Skeletal muscle satellite cell (primary cell): Measurements from ENCODE around the gene SYNPO. TPM values are rescaled to one million over a fixed set of nuclear protein-coding genes. Genes with fewer than 3 reads are reported as not detected.

Experiments
- H3K27me3 ChIP-seq: 2 replicates; pipeline ENCODE4 v1.7.0; 2013; ENCODE audit warnings: low read length; ENCODE audit not compliant: control insufficient read depth, insufficient read depth
- H3K36me3 ChIP-seq: 2 replicates; pipeline ENCODE4 v1.7.0; 2013; ENCODE audit warnings: mild to moderate bottlenecking, control low read depth, low read length; ENCODE audit not compliant: insufficient read depth
- H3K4me1 ChIP-seq: 2 replicates; pipeline ENCODE4 v1.7.0; 2013; ENCODE audit warnings: low read length; ENCODE audit not compliant: control insufficient read depth, insufficient read depth
- H3K4me2 ChIP-seq: 2 replicates; pipeline ENCODE4 v1.7.0; 2013; ENCODE audit warnings: mild to moderate bottlenecking, low read length
- H3K4me3 ChIP-seq: 2 replicates; pipeline ENCODE4 v1.7.0; 2013; ENCODE audit warnings: low read length
- H3K9ac ChIP-seq: 2 replicates; pipeline ENCODE4 v1.7.0; 2013; ENCODE audit warnings: mild to moderate bottlenecking, low read depth, low read length, moderate library complexity
- H3K9me3 ChIP-seq: replicated peaks from 2 replicates; pipeline ENCODE4 v1.7.0; 2013; ENCODE audit warnings: mild to moderate bottlenecking, control low read depth, low read length
- total RNA-seq: library from RNA; depleted of rRNA; stranded (reverse); fragments of >200 nt; gene quantifications from 2 replicates; pipeline ENCODE4 v1.2.3, GENCODE V29; 2012; rRNA removed

SYNPO gene
- 2.3 and 3.3 TPM in 2 replicates for total RNA-seq

DNA sequence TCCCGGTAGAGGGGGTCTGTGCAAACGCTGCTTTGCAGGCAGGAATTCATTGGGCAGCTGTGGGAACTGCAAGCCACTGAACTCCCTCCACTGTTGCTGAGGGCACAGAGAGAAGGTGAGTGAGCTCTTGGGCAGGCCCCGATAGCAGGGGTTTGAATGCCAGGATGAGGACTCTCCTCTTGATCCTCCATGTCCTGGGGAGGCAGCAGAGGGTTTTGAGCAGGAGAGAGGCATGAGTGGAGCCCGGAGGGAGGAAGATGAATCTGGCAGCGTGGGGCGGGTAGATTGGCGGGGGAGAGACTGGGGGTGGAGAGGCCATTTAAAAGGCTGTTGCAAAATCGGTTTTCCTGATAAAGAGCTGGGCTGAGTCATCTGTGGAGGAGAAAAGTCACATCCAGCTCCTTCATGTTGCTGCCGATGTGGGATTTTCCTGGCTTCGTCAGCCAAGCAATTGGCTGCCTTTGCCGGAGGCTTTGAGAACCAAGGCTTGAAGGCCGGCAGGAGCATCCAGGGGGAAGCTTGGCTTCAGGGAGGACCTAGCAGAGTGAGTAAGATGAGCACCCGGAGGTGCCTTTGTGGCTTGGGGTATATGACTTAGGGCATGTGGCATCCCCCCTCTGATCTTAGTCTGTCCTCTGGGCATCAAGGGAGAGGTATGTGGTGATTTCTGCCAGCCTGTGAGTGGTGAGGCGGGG, at the start of gene SYNPO:
Gene SYNPO (plus strand): TSS at position 350 of the 695 bp plus-strand sequence. CDS start 7,616 bp downstream, outside the sequence.
- Histone ChIP-seq H3K4me2 (peak within 1 kb of the TSS; percentile 82), H3K9ac (peak within 1 kb of the TSS; percentile 75), H3K36me3 (no peaks in the 10 kb centered on the region), H3K9me3 (no peaks in the 10 kb centered on the region), H3K27me3 (no peaks in the 10 kb centered on the region), H3K4me3 (peak within 1 kb of the TSS; percentile 69), H3K4me1 (peaks cover 90% of the 10 kb centered on the region)

DNA sequence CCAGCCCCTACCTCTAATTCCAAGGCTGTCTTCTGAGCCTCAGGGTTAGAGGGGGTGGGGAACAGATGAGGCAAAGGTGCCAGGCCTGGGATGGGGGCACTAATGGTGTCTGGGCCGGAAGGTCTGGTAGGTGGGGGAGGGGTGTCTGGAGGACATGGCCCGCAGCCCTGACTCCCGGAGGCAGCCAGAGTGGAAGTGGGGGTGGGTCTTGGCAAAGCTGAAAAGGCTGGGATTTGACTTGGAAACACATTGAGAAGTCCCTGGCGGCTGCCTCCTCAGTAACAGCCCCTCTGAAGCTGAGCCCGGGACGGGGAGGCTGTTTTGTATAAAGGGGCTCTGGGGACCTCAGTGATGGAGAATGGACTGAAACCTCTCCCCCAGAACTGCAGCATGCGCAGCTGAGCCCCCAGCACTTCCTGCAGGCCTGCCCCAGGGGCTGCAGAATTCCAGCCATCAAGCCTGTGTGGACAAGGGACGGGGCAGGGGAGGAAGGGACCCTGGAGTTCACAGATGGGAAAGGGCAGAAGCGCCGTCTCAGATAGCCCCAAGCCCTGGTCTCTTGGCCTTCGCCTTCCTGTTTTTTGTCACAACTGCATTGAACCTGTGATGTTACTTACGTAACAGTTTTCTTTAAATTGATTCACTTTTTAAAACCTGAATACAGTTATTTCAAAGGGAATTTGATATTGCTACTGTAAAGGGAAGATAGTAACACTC, 49.3 kb upstream of the SYNPO start:
- Histone ChIP-seq H3K9me3 (no peaks in the 10 kb centered on the region), H3K4me3 (no peak overlapping the region), H3K36me3 (no peaks in the 10 kb centered on the region), H3K9ac (no peak overlapping the region), H3K27me3 (peaks cover 29% of the 10 kb centered on the region), H3K4me2 (no peak overlapping the region), H3K4me1 (peaks cover 9% of the 10 kb centered on the region)

- Histone ChIP-seq H3K36me3 (no peaks in the 10 kb centered on the region), H3K4me1 (peaks cover 9% of the 10 kb centered on the region), H3K27me3 (peaks cover 13% of the 10 kb centered on the region), H3K4me3 (no peak overlapping the region), H3K9ac (no peak overlapping the region), H3K9me3 (no peaks in the 10 kb centered on the region), H3K4me2 (no peak overlapping the region)
These were observed 46.9 kb upstream of the SYNPO start for GRCh38 chr5:150593593-150593992.

DNA sequence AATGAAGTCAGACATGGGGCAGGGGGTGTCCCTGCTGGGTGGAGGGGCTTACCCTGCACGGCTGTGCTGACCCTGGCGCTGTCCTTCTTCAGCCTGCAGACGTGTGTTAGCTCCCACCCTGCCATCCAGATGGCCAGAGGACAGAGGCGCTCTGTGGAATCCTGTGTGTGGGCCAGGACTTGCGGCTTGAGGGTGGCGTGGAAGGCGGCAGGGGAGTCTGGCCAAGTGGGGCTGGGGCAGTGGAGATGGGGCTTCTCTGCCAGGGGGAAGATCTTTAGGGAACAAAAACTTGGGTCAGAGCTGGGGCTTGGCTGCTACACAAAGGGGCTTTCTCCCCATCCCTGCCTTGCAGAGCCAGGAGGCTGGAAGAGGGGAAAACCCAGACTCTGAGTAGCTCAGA, 46.5 kb upstream of the SYNPO start:
- H3K36me3 ChIP-seq, result no peaks in the 10 kb centered on the region
- H3K4me1 ChIP-seq, result peaks cover 9% of the 10 kb centered on the region
- no peak overlapping the region for H3K9ac ChIP-seq
- no peak overlapping the region for H3K4me2 ChIP-seq
- H3K27me3 ChIP-seq, result peaks cover 13% of the 10 kb centered on the region
- H3K4me3 ChIP-seq, result no peak overlapping the region
- no peaks in the 10 kb centered on the region for H3K9me3 ChIP-seq

GRCh38 chr5:150595466-150596031, 44.9 kb upstream of the SYNPO start:
- H3K9me3 ChIP-seq, result no peaks in the 10 kb centered on the region
- H3K9ac ChIP-seq, result no peak overlapping the region
- no peaks in the 10 kb centered on the region for H3K36me3 ChIP-seq
- H3K4me3 ChIP-seq, result no peak overlapping the region
- H3K4me1 ChIP-seq, result peaks cover 10% of the 10 kb centered on the region
- H3K4me2 ChIP-seq, result no peak overlapping the region
- H3K27me3 ChIP-seq, result peaks cover 11% of the 10 kb centered on the region

GRCh38 chr5:150596313-150596712, 44.1 kb upstream of the SYNPO start:
- no peak overlapping the region for H3K4me3 ChIP-seq

GRCh38 chr5:150596826-150597225, 43.6 kb upstream of the SYNPO start:
- Histone ChIP-seq H3K9ac (no peak overlapping the region), H3K4me2 (no peak overlapping the region), H3K27me3 (peaks cover 3% of the 10 kb centered on the region), H3K9me3 (no peaks in the 10 kb centered on the region), H3K36me3 (no peaks in the 10 kb centered on the region), H3K4me1 (peaks cover 18% of the 10 kb centered on the region), H3K4me3 (no peak overlapping the region)

More at GRCh38 chr5:150596313-150596712, 44.1 kb upstream of the SYNPO start:
- H3K36me3 ChIP-seq, result no peaks in the 10 kb centered on the region
- H3K9me3 ChIP-seq, result no peaks in the 10 kb centered on the region
- H3K4me1 ChIP-seq, result peaks cover 16% of the 10 kb centered on the region
- H3K27me3 ChIP-seq, result peaks cover 4% of the 10 kb centered on the region
- H3K9ac ChIP-seq, result no peak overlapping the region
- H3K4me2 ChIP-seq, result no peak overlapping the region

GRCh38 chr5:150598006-150598405, 42.5 kb upstream of the SYNPO start:
- Histone ChIP-seq H3K4me1 (peaks cover 18% of the 10 kb centered on the region), H3K4me2 (no peak overlapping the region), H3K27me3 (no peaks in the 10 kb centered on the region), H3K36me3 (no peaks in the 10 kb centered on the region), H3K4me3 (no peak overlapping the region), H3K9ac (no peak overlapping the region), H3K9me3 (no peaks in the 10 kb centered on the region)

DNA sequence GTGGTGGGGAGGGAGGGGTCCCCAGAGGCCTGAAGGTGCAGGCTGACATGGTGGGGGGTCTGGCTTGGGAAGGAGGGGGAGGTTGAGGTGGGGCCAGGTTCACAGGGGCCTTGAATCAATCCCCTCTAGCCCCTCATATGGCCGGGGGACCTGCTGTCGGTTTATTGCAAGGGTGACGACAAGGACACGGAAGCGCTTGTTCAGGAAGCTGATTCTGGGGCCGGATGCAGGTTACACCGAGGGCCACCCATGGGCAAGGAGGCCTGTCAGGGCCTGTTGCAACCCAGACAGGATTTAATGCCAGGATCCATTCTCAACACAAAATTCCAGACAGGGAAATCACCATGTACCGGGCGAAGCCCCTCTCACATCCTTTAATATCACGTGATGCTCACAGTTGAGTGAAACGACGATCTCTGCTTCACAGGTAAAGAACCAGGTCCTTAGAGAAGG, 41.6 kb upstream of the SYNPO start:
- Histone ChIP-seq H3K36me3 (no peaks in the 10 kb centered on the region), H3K4me3 (no peak overlapping the region), H3K4me2 (no peak overlapping the region), H3K9me3 (no peaks in the 10 kb centered on the region), H3K9ac (no peak overlapping the region), H3K4me1 (peaks cover 18% of the 10 kb centered on the region), H3K27me3 (no peaks in the 10 kb centered on the region)

- H3K36me3 ChIP-seq, result no peaks in the 10 kb centered on the region
- H3K27me3 ChIP-seq, result no peaks in the 10 kb centered on the region
- H3K4me3 ChIP-seq, result no peak overlapping the region
- H3K4me2 ChIP-seq, result no peak overlapping the region
- H3K4me1 ChIP-seq, result peaks cover 18% of the 10 kb centered on the region
- H3K9me3 ChIP-seq, result no peaks in the 10 kb centered on the region
- H3K9ac ChIP-seq, result no peak overlapping the region
These were observed 41.2 kb upstream of the SYNPO start for GRCh38 chr5:150599281-150599680.

DNA sequence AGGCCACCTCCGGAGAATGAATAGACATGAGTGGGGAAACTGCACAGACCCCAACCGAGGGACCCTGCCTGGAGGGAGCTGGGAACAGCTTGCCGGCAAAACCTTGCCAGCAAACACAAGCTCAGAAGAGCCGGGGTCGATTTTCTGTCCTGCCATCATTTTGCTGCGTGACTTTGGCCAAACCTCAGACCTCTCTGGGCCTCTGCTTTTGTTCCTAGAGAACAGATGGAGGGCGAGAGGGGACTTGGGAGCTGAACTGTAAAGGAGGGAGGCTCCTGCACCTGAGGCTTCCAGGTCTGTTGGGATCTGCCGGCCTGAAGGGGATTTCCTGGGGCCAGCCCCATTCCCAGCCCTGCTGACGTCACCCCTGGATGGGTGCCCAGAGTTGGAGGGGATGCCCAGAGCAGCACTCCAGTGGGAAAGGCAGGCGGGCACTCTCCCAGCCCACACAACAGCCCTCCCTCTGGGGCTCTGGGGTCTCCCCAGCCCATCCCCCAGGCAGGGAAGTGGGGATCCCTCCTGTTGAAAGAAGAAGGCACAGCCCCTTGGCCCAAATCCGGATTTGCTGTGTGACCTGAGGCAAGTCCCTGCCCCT, 40.4 kb upstream of the SYNPO start:
- no peak overlapping the region for H3K4me3 ChIP-seq
- H3K4me2 ChIP-seq, result peak overlapping the region; percentile 2
- H3K9me3 ChIP-seq, result no peaks in the 10 kb centered on the region
- H3K27me3 ChIP-seq, result no peaks in the 10 kb centered on the region
- peaks cover 18% of the 10 kb centered on the region for H3K4me1 ChIP-seq
- H3K36me3 ChIP-seq, result no peaks in the 10 kb centered on the region
- no peak overlapping the region for H3K9ac ChIP-seq
